GM12878 (cell line): Measurements from ENCODE around the gene POLE3. TPM values are rescaled to one million over a fixed set of nuclear protein-coding genes. Genes with fewer than 3 reads are reported as not detected.

Experiments
- ATAC-seq: fragments of 200-7000 bp; cut with Tn5 transposase; 3 replicates; pipeline ENCODE4 v1.9.1; 2020; ENCODE audit warnings: mild to moderate bottlenecking, moderate library complexity
- BruUV-seq: library from RNA; stranded (reverse); fragments of 400-500 nt; replicated peaks from 2 replicates; lab custom pipeline; 2021; lab: Mats Ljungman, UMichigan
- CTCF ChIA-PET: fragments of 300-600 bp; sonication (Branson Sonifier 250); formaldehyde crosslinking; extraction: SDS; loops from one replicate; lab custom pipeline; 2021; ENCODE audit warnings: inconsistent platforms; lab: Yijun Ruan, JAX
- POLR2A ChIA-PET: fragments of 350-600 bp; formaldehyde crosslinking; extraction: SDS; loops from one replicate; lab custom pipeline; 2021; ENCODE audit warnings: inconsistent platforms; lab: Charles Lee
- RAD21 ChIA-PET: fragments of 300-600 bp; sonication (Branson Sonifier 250); formaldehyde crosslinking; loops from one replicate; lab custom pipeline; 2023; ENCODE audit warnings: antibody characterized with exemption; ENCODE audit not compliant: unreplicated experiment; lab: Charles Lee
- SMC1A ChIA-PET: fragments of 300-600 bp; sonication (Branson Sonifier 250); formaldehyde crosslinking; loops from one replicate; lab custom pipeline; 2023; ENCODE audit not compliant: unreplicated experiment, uncharacterized antibody; lab: Charles Lee
- DNase-seq: peaks from one replicate; pipeline ENCODE4 v3.0.0-alpha.2; 2011; ENCODE audit warnings: low read depth, low spot score
- FAIRE-seq: peaks from 3 replicates; lab custom pipeline; 2011; peaks lifted over from hg19 to GRCh38; lab: Jason Lieb, UNC
- H2AFZ ChIP-seq: 2 replicates; pipeline ENCODE4 v1.6.0; 2011; ENCODE audit warnings: low read depth, low read length, control low read depth; ENCODE audit not compliant: control insufficient read depth
- H3K27ac ChIP-seq: 2 replicates; pipeline ENCODE4 v1.5.1; 2011; ENCODE audit warnings: control low read depth; ENCODE audit not compliant: control insufficient read depth, insufficient read depth
- H3K27me3 ChIP-seq, 2 experiments: replicated peaks in 1 of 2; 2 replicates each; pipeline versions ENCODE4 v1.6.0 to v1.6.1; 2011; ENCODE audit warnings: low read length in 1 of 2; ENCODE audit not compliant: control insufficient read depth in 2 of 2, insufficient read depth in 2 of 2
- H3K36me3 ChIP-seq, 2 experiments: 2 replicates each; pipeline ENCODE4 v1.5.1; 2011; ENCODE audit warnings: low read length in 1 of 2; ENCODE audit not compliant: control insufficient read depth in 2 of 2, insufficient read depth in 2 of 2
- H3K4me1 ChIP-seq: 2 replicates; pipeline ENCODE4 v1.6.1; 2011; ENCODE audit warnings: mild to moderate bottlenecking, low read length, moderate library complexity, mixed read lengths; ENCODE audit not compliant: control insufficient read depth, insufficient read depth
- H3K4me2 ChIP-seq: 2 replicates; pipeline ENCODE4 v1.6.0; 2011; ENCODE audit warnings: control low read depth; ENCODE audit not compliant: control insufficient read depth, insufficient read depth
- H3K4me3 ChIP-seq: fragments of 200-600 bp; sonication (generic); 2 replicates; pipeline ENCODE4 v1.5.1; 2016
- H3K79me2 ChIP-seq: 2 replicates; pipeline ENCODE4 v1.6.0; 2011; ENCODE audit warnings: low read length; ENCODE audit not compliant: control insufficient read depth, insufficient read depth
- H3K9ac ChIP-seq: 2 replicates; pipeline ENCODE4 v1.8.0; 2011; ENCODE audit warnings: low read length, control low read depth, mixed read lengths; ENCODE audit not compliant: control insufficient read depth, insufficient read depth
- H3K9me3 ChIP-seq: replicated peaks from 3 replicates; pipeline ENCODE4 v1.5.1; 2011; ENCODE audit warnings: mild to moderate bottlenecking, low read length; ENCODE audit not compliant: control insufficient read depth, insufficient read depth
- H4K20me1 ChIP-seq: 2 replicates; pipeline ENCODE4 v1.6.0; 2011; ENCODE audit not compliant: control insufficient read depth, insufficient read depth
- ASH2L ChIP-seq: fragments of 300-600, 200-600 bp; sonication (generic); IDR thresholded peaks from 2 replicates; pipeline ENCODE4 v1.6.1; 2017; ENCODE audit warnings: low read depth, mild to moderate bottlenecking, borderline replicate concordance
- BCL11A ChIP-seq: IDR thresholded peaks from 2 replicates; pipeline ENCODE4 v1.6.1; 2011; ENCODE audit warnings: low read depth, low read length
- BHLHE40 ChIP-seq, 2 experiments: fragments of 450-650 bp in 1 of 2; IDR thresholded peaks; 2 replicates each; pipeline ENCODE4 v1.6.1; 2011 to 2017; ENCODE audit warnings: low read depth in 2 of 2, borderline replicate concordance in 1 of 2, improper control_type of control experiment in 1 of 2, low read length in 1 of 2, mild to moderate bottlenecking in 1 of 2
- KAT2A ChIP-seq: conservative IDR thresholded peaks from 2 replicates; pipeline ENCODE4 v1.6.1; 2011; ENCODE audit warnings: low read depth, low read length; ENCODE audit not compliant: control insufficient read depth
- MTA2 ChIP-seq: fragments of 450-650 bp; IDR thresholded peaks from 2 replicates; pipeline ENCODE4 v1.6.1; 2016; ENCODE audit warnings: low read depth, mild to moderate bottlenecking, moderate library complexity
- MYB ChIP-seq: fragments of 150-350 bp; IDR thresholded peaks from 2 replicates; pipeline ENCODE4 v1.6.1; 2014; ENCODE audit warnings: mild to moderate bottlenecking, low read depth, low read length, borderline replicate concordance
- RAD51 ChIP-seq: fragments of 450-650 bp; IDR thresholded peaks from 2 replicates; pipeline ENCODE4 v1.6.1; 2016; ENCODE audit warnings: moderate library complexity, mild to moderate bottlenecking, inconsistent platforms
- SIX5 ChIP-seq: IDR thresholded peaks from 2 replicates; pipeline ENCODE4 v1.6.1; 2011; ENCODE audit warnings: mild to moderate bottlenecking, low read depth, low read length, moderate library complexity; ENCODE audit not compliant: severe bottlenecking
- TBL1XR1 ChIP-seq: IDR thresholded peaks from 2 replicates; pipeline ENCODE4 v1.6.1; 2012; ENCODE audit warnings: low read depth, low read length, improper control_type of control experiment
- WRNIP1 ChIP-seq: IDR thresholded peaks from 2 replicates; pipeline ENCODE4 v1.6.1; 2011; ENCODE audit warnings: low read depth, low read length, improper control_type of control experiment, borderline replicate concordance
- WGBS: methylation state at CpG from one replicate; pipeline ENCODE4 v1.1.6; 2016; ENCODE audit warnings: low lambda C conversion rate; ENCODE audit not compliant: insufficient replicate concordance, insufficient coverage; ENCODE audit errors: missing lambda C conversion rate; 5-methylcytosine and 5-hydroxymethylcytosine counted together
- in situ Hi-C: fragments of 300-500 bp; cut with MboI; formaldehyde crosslinking; loops from 9 replicates; pipeline ENCODE4 v1.14.3; 2018; ENCODE audit warnings: mixed read lengths
- intact Hi-C: fragments of 100-400 bp; cut with micrococcal nuclease; formaldehyde crosslinking; loops from one replicate; pipeline ENCODE4 v1.14.2; 2022; ENCODE audit not compliant: unreplicated experiment
- polyA plus RNA-seq, 11 experiments: library from polyadenylated mRNA; depleted of rRNA in 4 of 11; unstranded in 6 of 11; stranded (reverse) in 5 of 11; fragments of >200 nt; fragmentation: Nextera tagmentation in 4 of 11; fragmentation: Illumina TruSeq in 1 of 11; extraction: Ambion mirVana in 4 of 11; extraction: Trizol in 1 of 11; gene quantifications; 1 replicate in 1 of 11; 2 replicates in 10 of 11; pipeline versions ENCODE4 v1.2.1 to v1.2.3, GENCODE V29; 2011 to 2016; ENCODE audit warnings: inconsistent platforms in 2 of 11, missing spikeins in 2 of 11, low read depth in 1 of 11
- total RNA-seq, 4 experiments: library from RNA; depleted of rRNA in 3 of 4; stranded (reverse); fragments of >200 nt in 3 of 4; fragmentation: Illumina TruSeq in 1 of 4; extraction: Trizol in 1 of 4; gene quantifications; 2 replicates each; pipeline versions ENCODE4 v1.2.1 to v1.2.3, GENCODE V29; 2013 to 2021
- TF ChIP-seq, protein P1 (sequence below): fragments of 150-350 bp; IDR thresholded peaks from 2 replicates; pipeline ENCODE4 v1.6.1; 2016; ENCODE audit warnings: low read depth, low read length
- TF ChIP-seq, protein P2 (sequence below): IDR thresholded peaks from 2 replicates; pipeline ENCODE4 v1.6.1; 2012; ENCODE audit warnings: low read length, inconsistent platforms
- TF ChIP-seq, protein P3 (sequence below): fragments of 450-650 bp; formaldehyde crosslinking; IDR thresholded peaks from 2 replicates; pipeline ENCODE4 v1.5.0; 2022; ENCODE audit warnings: mild to moderate bottlenecking, missing genetic modification characterization

POLE3 gene
- total and polyA plus RNA-seq, 10 of the 15 experiments (the other 5 are each of a cell fraction or from before 2014, with no cell fraction given), result 40.8 to 116 (median 80.2) TPM

DNA sequence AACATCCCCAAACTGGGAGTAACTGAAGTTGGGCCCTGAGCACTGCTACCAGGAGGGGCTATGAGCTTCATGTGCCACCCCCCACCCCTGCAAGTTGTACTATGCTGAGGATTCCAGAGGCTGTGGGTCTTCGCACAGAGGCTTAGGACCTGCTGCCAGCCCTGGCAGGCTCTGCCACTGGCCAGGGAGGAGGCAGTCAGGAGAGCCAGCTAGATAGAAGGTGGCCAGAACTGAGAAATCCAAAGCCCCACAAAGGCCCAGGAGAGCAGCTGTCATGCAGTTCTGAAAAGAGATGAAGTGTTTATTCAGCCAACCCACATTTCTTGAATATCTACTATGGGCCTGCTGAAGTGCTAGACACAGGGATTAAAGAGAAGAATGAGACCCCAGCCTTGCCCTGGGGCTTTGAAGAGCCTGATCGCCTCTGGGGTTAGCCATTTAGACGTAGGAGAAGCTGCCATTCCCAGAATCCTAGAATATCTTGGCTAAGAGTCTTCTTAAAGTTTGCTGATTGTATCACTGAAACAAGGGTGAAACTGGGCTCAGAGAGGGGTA, 10.8 kb downstream of the POLE3 start (continued):
- TF ChIP-seq, protein P1, sequence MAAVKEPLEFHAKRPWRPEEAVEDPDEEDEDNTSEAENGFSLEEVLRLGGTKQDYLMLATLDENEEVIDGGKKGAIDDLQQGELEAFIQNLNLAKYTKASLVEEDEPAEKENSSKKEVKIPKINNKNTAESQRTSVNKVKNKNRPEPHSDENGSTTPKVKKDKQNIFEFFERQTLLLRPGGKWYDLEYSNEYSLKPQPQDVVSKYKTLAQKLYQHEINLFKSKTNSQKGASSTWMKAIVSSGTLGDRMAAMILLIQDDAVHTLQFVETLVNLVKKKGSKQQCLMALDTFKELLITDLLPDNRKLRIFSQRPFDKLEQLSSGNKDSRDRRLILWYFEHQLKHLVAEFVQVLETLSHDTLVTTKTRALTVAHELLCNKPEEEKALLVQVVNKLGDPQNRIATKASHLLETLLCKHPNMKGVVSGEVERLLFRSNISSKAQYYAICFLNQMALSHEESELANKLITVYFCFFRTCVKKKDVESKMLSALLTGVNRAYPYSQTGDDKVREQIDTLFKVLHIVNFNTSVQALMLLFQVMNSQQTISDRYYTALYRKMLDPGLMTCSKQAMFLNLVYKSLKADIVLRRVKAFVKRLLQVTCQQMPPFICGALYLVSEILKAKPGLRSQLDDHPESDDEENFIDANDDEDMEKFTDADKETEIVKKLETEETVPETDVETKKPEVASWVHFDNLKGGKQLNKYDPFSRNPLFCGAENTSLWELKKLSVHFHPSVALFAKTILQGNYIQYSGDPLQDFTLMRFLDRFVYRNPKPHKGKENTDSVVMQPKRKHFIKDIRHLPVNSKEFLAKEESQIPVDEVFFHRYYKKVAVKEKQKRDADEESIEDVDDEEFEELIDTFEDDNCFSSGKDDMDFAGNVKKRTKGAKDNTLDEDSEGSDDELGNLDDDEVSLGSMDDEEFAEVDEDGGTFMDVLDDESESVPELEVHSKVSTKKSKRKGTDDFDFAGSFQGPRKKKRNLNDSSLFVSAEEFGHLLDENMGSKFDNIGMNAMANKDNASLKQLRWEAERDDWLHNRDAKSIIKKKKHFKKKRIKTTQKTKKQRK, result no peak
- TF ChIP-seq, protein P2, sequence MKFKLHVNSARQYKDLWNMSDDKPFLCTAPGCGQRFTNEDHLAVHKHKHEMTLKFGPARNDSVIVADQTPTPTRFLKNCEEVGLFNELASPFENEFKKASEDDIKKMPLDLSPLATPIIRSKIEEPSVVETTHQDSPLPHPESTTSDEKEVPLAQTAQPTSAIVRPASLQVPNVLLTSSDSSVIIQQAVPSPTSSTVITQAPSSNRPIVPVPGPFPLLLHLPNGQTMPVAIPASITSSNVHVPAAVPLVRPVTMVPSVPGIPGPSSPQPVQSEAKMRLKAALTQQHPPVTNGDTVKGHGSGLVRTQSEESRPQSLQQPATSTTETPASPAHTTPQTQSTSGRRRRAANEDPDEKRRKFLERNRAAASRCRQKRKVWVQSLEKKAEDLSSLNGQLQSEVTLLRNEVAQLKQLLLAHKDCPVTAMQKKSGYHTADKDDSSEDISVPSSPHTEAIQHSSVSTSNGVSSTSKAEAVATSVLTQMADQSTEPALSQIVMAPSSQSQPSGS, result no peak
- TF ChIP-seq ASH2L (no peak), MTA2 (no peak), BCL11A (no peak), BHLHE40 (IDR thresholded peaks at IDR 0.05; ENCODE audit: borderline replicate concordance in 1 of 2, low read depth in 2 of 2, low read length in 1 of 2) (no peak)

- no peaks in the 10 kb centered on the region for H3K36me3 ChIP-seq
- BruUV-seq, result no TSS peak
- H3K4me3 ChIP-seq, result no peak overlapping the region
- no peaks in the 10 kb centered on the region; the same call in 1 of the 2 replicates for H3K79me2 ChIP-seq
- ChIA-PET POLR2A (interaction anchor here (0.6 to 2.8 kb wide), 5 partner anchors 11 to 168 kb away, joined by 3 to 12 read pairs (median 3); partner anchors contain the start of genes CDC26 and HDHD3), CTCF (interaction anchor here (0.8 to 9.2 kb wide), 8 partner anchors 11 to 124 kb away, joined by 3 to 96 read pairs (median 4); partner anchors contain the start of genes C9orf43, CDC26, HDHD3 and POLE3), RAD21 (interaction anchor here (1.7 kb wide), 1 partner anchor 259 kb away, joined by 5 read pairs; no protein-coding TSS in a partner anchor), SMC1A (interaction anchor here (0.8 to 3.8 kb wide), 4 partner anchors 11 to 124 kb away, joined by 3 to 12 read pairs (median 6); partner anchors contain the start of genes C9orf43, CDC26, HDHD3 and POLE3)
- no peaks in the 10 kb centered on the region for H3K27me3 ChIP-seq
- intact Hi-C loops, result no loop called here
- no peak overlapping the region for H2AFZ ChIP-seq
- no peak overlapping the region; the same call in 1 of the 2 replicates for H3K9ac ChIP-seq
- H3K27ac ChIP-seq, result no peak overlapping the region
- H4K20me1 ChIP-seq, result no peaks in the 10 kb centered on the region
- no peaks in the 10 kb centered on the region for H3K4me1 ChIP-seq
- no peak for FAIRE-seq
- DNase-seq, result no peak
- H3K9me3 ChIP-seq, result no peaks in the 10 kb centered on the region
- no peak for ATAC-seq
- WGBS, result 86% methylated on average over 5 of the region's 5 CpGs
- in situ Hi-C loops, result no loop called here
- no peak overlapping the region for H3K4me2 ChIP-seq
- TF ChIP-seq RAD51, result no peak
- no peak for TF ChIP-seq BCL11A
- no peak for TF ChIP-seq MYB
- TF ChIP-seq KAT2A, result no peak
- no peak for TF ChIP-seq BHLHE40 (IDR thresholded peaks at IDR 0.05; ENCODE audit: borderline replicate concordance in 1 of 2, low read depth in 2 of 2, low read length in 1 of 2)
- TF ChIP-seq ASH2L, result no peak
- TF ChIP-seq TBL1XR1, result no peak
- TF ChIP-seq WRNIP1, result no peak
- TF ChIP-seq, protein P3, sequence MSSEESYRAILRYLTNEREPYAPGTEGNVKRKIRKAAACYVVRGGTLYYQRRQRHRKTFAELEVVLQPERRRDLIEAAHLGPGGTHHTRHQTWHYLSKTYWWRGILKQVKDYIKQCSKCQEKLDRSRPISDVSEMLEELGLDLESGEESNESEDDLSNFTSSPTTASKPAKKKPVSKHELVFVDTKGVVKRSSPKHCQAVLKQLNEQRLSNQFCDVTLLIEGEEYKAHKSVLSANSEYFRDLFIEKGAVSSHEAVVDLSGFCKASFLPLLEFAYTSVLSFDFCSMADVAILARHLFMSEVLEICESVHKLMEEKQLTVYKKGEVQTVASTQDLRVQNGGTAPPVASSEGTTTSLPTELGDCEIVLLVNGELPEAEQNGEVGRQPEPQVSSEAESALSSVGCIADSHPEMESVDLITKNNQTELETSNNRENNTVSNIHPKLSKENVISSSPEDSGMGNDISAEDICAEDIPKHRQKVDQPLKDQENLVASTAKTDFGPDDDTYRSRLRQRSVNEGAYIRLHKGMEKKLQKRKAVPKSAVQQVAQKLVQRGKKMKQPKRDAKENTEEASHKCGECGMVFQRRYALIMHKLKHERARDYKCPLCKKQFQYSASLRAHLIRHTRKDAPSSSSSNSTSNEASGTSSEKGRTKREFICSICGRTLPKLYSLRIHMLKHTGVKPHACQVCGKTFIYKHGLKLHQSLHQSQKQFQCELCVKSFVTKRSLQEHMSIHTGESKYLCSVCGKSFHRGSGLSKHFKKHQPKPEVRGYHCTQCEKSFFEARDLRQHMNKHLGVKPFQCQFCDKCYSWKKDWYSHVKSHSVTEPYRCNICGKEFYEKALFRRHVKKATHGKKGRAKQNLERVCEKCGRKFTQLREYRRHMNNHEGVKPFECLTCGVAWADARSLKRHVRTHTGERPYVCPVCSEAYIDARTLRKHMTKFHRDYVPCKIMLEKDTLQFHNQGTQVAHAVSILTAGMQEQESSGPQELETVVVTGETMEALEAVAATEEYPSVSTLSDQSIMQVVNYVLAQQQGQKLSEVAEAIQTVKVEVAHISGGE (CRISPR knock-in tag), result no peak
- TF ChIP-seq SIX5, result no peak
Observed at GRCh38 chr9:113398796-113399195, 11.7 kb downstream of the POLE3 start.
